Ishikawa (cell line): Measurements from ENCODE around the gene PEX11G.

Source experiments
- CEBPB ChIP-seq: IDR thresholded peaks from 2 replicates; pipeline ENCODE4 v1.6.1; 2012
- CREB1 ChIP-seq: IDR thresholded peaks from 2 replicates; pipeline ENCODE4 v1.6.1; 2012; ENCODE audit warnings: low read depth
- EGR1 ChIP-seq: IDR thresholded peaks from 2 replicates; pipeline ENCODE4 v1.6.1; 2012
- EP300 ChIP-seq: IDR thresholded peaks from 2 replicates; pipeline ENCODE4 v1.6.1; 2012; ENCODE audit warnings: borderline replicate concordance
- NFIC ChIP-seq: IDR thresholded peaks from 2 replicates; pipeline ENCODE4 v1.6.1; 2012
- RAD21 ChIP-seq: IDR thresholded peaks from 2 replicates; pipeline ENCODE4 v1.6.1; 2012; ENCODE audit warnings: low read depth
- TAF1 ChIP-seq: IDR thresholded peaks from 2 replicates; pipeline ENCODE4 v1.6.1; 2012; ENCODE audit warnings: low read depth, mild to moderate bottlenecking
- TEAD4 ChIP-seq: IDR thresholded peaks from 2 replicates; pipeline ENCODE4 v1.6.1; 2012
- YY1 ChIP-seq: IDR thresholded peaks from 2 replicates; pipeline ENCODE4 v1.6.1; 2012; ENCODE audit warnings: low read depth
- ZBTB7A ChIP-seq: IDR thresholded peaks from 2 replicates; pipeline ENCODE4 v1.6.1; 2012; ENCODE audit warnings: low read depth

DNA sequence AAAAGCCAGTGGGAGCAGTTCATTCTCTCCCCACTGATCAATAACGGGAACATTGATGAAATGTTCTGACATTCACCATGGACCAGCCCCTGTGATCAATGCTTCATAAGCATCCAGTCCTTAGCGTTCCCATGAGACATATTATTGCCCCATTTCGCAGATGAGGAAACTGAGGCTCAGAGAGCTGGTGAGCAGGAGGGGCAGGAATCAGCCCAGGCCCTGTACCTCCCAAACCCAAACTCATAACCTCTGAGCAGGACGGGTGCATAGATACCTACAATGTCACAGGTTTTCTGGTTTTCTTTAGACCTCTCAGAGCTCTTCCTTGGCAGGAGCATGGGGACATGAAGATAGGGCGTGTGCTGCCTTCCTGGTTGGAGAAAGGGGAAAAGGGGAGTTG is 35.7 kb upstream of the PEX11G start:
- TF ChIP-seq TAF1: no peak
- TF ChIP-seq ZBTB7A: no peak
- TF ChIP-seq EP300: no peak
- TF ChIP-seq RAD21: no peak
- no peak for TF ChIP-seq TEAD4
- TF ChIP-seq EGR1: no peak
- no peak for TF ChIP-seq NFIC
- no peak for TF ChIP-seq CREB1
- no peak for TF ChIP-seq CEBPB
- no peak for TF ChIP-seq YY1
